GM19452 (cell line): ENCODE results near the gene RBM18.

Experiments
- ATAC-seq: cut with Tn5 transposase; IDR thresholded peaks from one replicate; pipeline ENCODE4 v1.9.1; 2021; ENCODE audit not compliant: unreplicated experiment

Gene RBM18

GRCh38 chr9:122223435-122223834, 41.2 kb downstream of the RBM18 start:
- ATAC-seq: no peak

GRCh38 chr9:122222791-122223190, 41.8 kb downstream of the RBM18 start:
- no peak for ATAC-seq

GRCh38 chr9:122221183-122221811, 43.3 kb downstream of the RBM18 start:
- ATAC-seq: no peak

- no peak for ATAC-seq
These were observed 43.9 kb downstream of the RBM18 start for GRCh38 chr9:122220673-122221182.

GRCh38 chr9:122219856-122220672, 44.6 kb downstream of the RBM18 start:
- ATAC-seq: no peak

- ATAC-seq: no peak
These were observed 45.4 kb downstream of the RBM18 start for GRCh38 chr9:122218935-122219855.

GRCh38 chr9:122218071-122218934, 46.3 kb downstream of the RBM18 start:
- ATAC-seq: no peak

GRCh38 chr9:122217640-122218039, 47.0 kb downstream of the RBM18 start:
- ATAC-seq: no peak

- ATAC-seq: no peak
These were observed 47.7 kb downstream of the RBM18 start for GRCh38 chr9:122216798-122217418.

- ATAC-seq: no peak
These were observed 48.4 kb downstream of the RBM18 start for GRCh38 chr9:122216138-122216797.

- ATAC-seq: no peak
These were observed 49.0 kb downstream of the RBM18 start for GRCh38 chr9:122215663-122216062.

- no peak for ATAC-seq
These were observed 50.1 kb downstream of the RBM18 start for GRCh38 chr9:122214507-122214906.

- ATAC-seq: no peak
These were observed 50.8 kb downstream of the RBM18 start for GRCh38 chr9:122213589-122214413.

GRCh38 chr9:122213102-122213588, 51.5 kb downstream of the RBM18 start:
- ATAC-seq: no peak

GRCh38 chr9:122212473-122213004, 52.1 kb downstream of the RBM18 start:
- ATAC-seq: no peak

GRCh38 chr9:122209451-122209850, 55.2 kb downstream of the RBM18 start:
- ATAC-seq: no peak

- no peak for ATAC-seq
These were observed 57.5 kb downstream of the RBM18 start for GRCh38 chr9:122207096-122207495.
